HFFc6 (cell line): ENCODE measurements around the gene IGSF22. TPM values are rescaled to one million over a fixed set of nuclear protein-coding genes. Genes with fewer than 3 reads are reported as not detected.

Experiments
- DNase-seq: peaks from one replicate; pipeline ENCODE4 v3.0.0-alpha.2; 2018
- H3K27ac Mint-ChIP-seq: 2 replicates; pipeline ENCODE4 v1.8.0; 2020; ENCODE audit warnings: mild to moderate bottlenecking, mixed read lengths
- H3K27me3 Mint-ChIP-seq: 2 replicates; pipeline ENCODE4 v1.8.0; 2021; ENCODE audit warnings: mild to moderate bottlenecking, moderate library complexity, mixed read lengths; ENCODE audit not compliant: insufficient read depth
- H3K36me3 Mint-ChIP-seq: 2 replicates; pipeline ENCODE4 v1.8.0; 2021; ENCODE audit warnings: low read depth, mixed read lengths
- H3K4me1 Mint-ChIP-seq: 2 replicates; pipeline ENCODE4 v1.8.0; 2020; ENCODE audit warnings: low read depth, mixed read lengths
- H3K4me3 Mint-ChIP-seq: 2 replicates; pipeline ENCODE4 v1.8.0; 2020; ENCODE audit warnings: mild to moderate bottlenecking, moderate library complexity, mixed read lengths
- H3K9me3 Mint-ChIP-seq: 2 replicates; pipeline ENCODE4 v1.8.0; 2020; ENCODE audit warnings: mild to moderate bottlenecking, mixed read lengths
- total RNA-seq, 6 experiments: library from RNA; stranded (reverse); fragmentation: NEBNext Ultra II Directional; extraction: Animal tissue kit (Norgen Biotek cat#: 25700); gene quantifications; 2 replicates in 1 of 6; 3 replicates in 5 of 6; pipeline ENCODE4 v1.2.3, GENCODE V29; 2021
- TF ChIP-seq, protein P1 (sequence below): fragments of 200-600 bp; sonication (generic); IDR thresholded peaks from 2 replicates; pipeline ENCODE4 v1.5.0; 2021; ENCODE audit warnings: antibody characterized with exemption, mild to moderate bottlenecking

The IGSF22 gene
- total RNA-seq, 6 experiments from 2014 or later = not detected

DNA sequence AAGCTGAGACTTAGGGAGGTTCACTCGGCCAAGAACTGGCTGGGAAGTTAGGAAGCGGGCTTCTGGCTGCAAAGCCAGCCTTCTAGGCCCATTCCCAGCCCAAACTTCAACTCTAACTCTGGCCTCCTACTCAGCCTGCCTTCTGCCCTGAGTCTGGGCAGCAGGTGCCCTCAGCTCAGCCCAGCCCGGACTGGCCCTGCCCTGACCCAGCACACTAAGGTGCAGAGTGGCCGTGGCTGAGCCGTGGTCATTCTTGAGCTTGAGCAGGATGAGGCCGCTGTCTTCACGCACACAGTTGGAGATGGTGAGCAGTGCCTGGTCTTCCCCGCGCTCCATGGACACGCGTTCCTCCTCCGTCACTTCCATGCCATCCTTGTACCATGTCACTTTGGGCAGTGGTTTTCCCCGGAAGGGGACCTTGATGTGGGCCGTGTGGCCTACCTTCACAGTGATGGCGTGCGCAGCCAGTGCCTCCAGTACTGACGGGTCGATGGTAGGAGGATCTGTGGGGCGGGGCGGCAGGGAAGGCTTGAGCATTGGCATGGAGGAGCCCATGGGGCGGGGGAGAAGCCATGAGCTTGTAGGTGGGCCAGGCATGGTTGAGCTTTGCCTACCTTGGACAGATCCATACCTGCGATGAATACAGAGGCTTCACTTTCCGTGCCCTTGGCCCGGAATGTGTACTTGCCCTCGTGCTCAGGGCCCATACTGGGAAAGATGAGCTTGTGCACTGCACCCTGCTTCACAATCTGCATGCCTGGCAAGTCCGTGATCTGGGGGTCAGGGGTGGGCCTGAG lies 12.1 kb downstream of the IGSF22 start:
- TF ChIP-seq, protein P1, sequence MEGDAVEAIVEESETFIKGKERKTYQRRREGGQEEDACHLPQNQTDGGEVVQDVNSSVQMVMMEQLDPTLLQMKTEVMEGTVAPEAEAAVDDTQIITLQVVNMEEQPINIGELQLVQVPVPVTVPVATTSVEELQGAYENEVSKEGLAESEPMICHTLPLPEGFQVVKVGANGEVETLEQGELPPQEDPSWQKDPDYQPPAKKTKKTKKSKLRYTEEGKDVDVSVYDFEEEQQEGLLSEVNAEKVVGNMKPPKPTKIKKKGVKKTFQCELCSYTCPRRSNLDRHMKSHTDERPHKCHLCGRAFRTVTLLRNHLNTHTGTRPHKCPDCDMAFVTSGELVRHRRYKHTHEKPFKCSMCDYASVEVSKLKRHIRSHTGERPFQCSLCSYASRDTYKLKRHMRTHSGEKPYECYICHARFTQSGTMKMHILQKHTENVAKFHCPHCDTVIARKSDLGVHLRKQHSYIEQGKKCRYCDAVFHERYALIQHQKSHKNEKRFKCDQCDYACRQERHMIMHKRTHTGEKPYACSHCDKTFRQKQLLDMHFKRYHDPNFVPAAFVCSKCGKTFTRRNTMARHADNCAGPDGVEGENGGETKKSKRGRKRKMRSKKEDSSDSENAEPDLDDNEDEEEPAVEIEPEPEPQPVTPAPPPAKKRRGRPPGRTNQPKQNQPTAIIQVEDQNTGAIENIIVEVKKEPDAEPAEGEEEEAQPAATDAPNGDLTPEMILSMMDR = no peak
- H3K36me3 Mint-ChIP-seq = no peaks in the 10 kb centered on the region
- H3K27me3 Mint-ChIP-seq = peaks cover 41% of the 10 kb centered on the region
- H3K4me1 Mint-ChIP-seq = no peaks in the 10 kb centered on the region
- no peak overlapping the region for H3K27ac Mint-ChIP-seq
- DNase-seq = no peak
- H3K9me3 Mint-ChIP-seq = no peaks in the 10 kb centered on the region
- no peak overlapping the region for H3K4me3 Mint-ChIP-seq

- TF ChIP-seq, protein P1 = no peak
- Mint-ChIP-seq H3K36me3 (no peaks in the 10 kb centered on the region), H3K4me3 (no peak overlapping the region), H3K9me3 (no peaks in the 10 kb centered on the region), H3K27me3 (peaks cover 53% of the 10 kb centered on the region), H3K27ac (no peak overlapping the region), H3K4me1 (no peaks in the 10 kb centered on the region)
- no peak for DNase-seq
These were observed 15.4 kb downstream of the IGSF22 start for GRCh38 chr11:18710545-18710944.

DNA sequence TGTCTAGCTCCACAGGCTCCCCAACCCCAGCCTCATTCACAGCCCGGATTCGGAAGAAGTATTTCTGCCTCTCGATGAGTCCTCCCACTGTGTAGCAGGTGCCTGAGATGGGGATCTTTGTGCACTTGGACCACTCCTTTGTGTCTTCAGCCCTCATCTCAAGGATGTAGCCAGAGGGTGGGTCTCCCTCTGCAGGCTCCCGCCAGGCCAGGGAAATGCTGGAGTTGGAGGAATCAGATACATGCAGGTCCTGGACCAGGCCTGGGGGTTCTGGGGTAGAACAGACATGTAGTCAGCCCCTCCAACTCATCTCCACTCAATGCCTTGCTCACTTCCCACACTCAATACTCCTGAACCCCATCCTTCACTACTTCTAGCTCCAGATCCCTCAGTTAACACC lies 16.6 kb downstream of the IGSF22 start:
- Mint-ChIP-seq H3K36me3 (no peaks in the 10 kb centered on the region), H3K9me3 (no peaks in the 10 kb centered on the region), H3K27me3 (peaks cover 57% of the 10 kb centered on the region), H3K4me3 (no peak overlapping the region), H3K4me1 (no peaks in the 10 kb centered on the region), H3K27ac (no peak overlapping the region)
- TF ChIP-seq, protein P1 = no peak
- DNase-seq = no peak

DNA sequence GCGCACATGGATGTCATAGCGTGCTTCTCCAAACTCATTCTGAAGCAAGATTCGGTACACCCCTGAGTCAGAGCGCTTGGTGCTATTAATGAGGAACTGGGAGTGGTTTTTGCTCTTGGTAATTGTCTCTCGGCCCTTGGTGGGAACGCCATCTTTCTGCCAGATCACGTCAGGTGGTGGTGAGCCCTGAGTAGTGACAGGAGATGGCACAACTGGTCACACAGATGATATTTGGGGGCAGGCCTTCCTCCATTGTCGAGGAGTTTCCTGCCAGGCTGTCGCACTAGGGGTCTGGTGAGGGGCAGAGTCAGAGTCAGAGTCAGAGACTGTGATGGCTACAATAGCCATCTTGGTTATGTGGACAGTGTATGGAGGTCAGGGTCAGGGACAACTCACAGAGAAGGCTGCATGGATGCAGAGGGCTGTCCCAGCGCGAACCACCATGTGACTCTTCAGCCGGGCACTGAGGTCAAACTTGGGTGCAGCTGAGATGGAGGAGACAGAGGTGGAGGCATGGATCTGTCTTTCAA lies 18.1 kb downstream of the IGSF22 start:
- Mint-ChIP-seq H3K4me1 (no peaks in the 10 kb centered on the region), H3K9me3 (no peaks in the 10 kb centered on the region), H3K36me3 (no peaks in the 10 kb centered on the region), H3K4me3 (no peak overlapping the region), H3K27me3 (peaks cover 62% of the 10 kb centered on the region), H3K27ac (no peak overlapping the region)
- TF ChIP-seq, protein P1 = no peak
- no peak for DNase-seq

DNA sequence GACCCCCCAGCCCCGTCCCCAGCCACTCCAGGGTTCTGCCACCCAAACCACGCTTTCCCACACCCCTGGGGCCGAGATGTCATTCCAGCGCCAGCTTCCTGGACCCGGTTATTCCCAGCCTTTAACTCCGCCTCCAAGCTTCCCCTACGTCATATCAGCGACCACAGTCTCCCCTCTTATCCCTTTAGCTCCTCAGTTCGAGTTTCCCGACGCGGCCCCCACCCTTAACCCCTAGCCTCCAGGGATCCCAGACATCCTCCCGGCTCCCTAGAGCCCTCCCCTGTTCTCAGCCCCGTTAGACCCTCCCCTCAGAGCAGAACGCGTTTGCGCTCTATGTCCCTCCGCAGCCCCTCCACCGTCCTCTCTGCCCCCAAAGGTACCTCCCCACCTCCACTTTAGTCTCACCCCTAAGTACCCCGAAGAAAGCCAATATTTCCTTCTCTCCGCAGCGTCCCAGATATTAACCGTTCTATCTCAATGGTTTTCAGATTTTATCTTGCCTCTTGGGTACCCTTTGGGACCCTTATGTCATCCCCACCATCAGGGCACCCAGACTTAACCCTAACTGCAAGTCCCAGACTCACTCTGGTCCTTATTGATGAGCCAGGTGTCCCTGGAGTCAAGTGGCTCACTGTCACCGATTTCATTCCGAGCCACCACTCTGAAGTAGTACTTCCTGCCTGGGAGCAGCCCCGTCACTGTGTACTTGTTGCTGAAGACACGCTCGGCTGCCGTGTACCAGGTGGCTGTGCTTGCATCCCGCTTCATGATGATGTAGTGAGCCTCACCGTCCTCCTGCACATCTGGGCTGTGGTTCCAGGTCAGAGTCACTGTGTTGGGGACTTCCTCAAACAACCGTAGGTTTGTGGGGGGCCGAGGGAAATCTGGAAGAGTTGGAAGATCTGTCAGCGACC lies 19.4 kb downstream of the IGSF22 start:
- H3K9me3 Mint-ChIP-seq = no peaks in the 10 kb centered on the region

More for the DNA sequence above, 19.4 kb downstream of the IGSF22 start:
- Mint-ChIP-seq H3K36me3 (no peaks in the 10 kb centered on the region), H3K27ac (no peak overlapping the region), H3K4me1 (no peaks in the 10 kb centered on the region), H3K27me3 (peaks cover 58% of the 10 kb centered on the region), H3K4me3 (no peak overlapping the region)
- TF ChIP-seq, protein P1 = no peak
- DNase-seq = no peak
